Mammary epithelial cell (primary cell): Measurements from ENCODE around the gene IGSF21.

Source experiments
- EZH2 ChIP-seq: IDR thresholded peaks from 2 replicates; pipeline ENCODE4 v1.6.1; 2012; ENCODE audit warnings: low read length, inconsistent platforms, borderline replicate concordance
- TF ChIP-seq, protein P1 (sequence below), 2 donors: IDR thresholded peaks in 1 of 2; conservative IDR thresholded peaks in 1 of 2; 2 replicates each; pipeline ENCODE4 v1.5.1; 2011 to 2012; ENCODE audit warnings: inconsistent platforms in 2 of 2, low read length in 2 of 2, mild to moderate bottlenecking in 2 of 2, control low read depth in 1 of 2, low read depth in 1 of 2; ENCODE audit not compliant: insufficient read depth in 1 of 2; ENCODE audit errors: extremely low read depth in 1 of 2

DNA sequence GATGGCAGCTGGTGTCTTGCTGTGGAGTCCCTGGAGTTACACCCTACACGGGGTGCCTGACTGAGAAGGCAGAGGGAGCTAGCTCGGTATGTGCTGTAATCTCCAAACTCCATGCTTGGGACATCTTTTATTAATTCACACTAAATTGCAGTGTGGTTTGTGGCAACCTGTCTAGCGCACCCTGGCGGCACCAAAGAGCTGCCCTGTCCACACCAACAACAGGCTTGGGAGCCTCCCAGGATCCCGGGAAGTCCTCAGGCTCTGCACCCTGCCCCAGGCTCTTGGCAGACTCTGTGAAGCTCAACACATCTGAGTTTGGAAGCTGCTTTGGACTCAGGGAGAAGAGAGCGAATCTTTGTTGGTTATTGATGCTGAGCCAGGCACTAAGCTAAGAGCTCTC, 138.9 kb downstream of the IGSF21 start:
- no peak for TF ChIP-seq EZH2
- TF ChIP-seq, protein P1, sequence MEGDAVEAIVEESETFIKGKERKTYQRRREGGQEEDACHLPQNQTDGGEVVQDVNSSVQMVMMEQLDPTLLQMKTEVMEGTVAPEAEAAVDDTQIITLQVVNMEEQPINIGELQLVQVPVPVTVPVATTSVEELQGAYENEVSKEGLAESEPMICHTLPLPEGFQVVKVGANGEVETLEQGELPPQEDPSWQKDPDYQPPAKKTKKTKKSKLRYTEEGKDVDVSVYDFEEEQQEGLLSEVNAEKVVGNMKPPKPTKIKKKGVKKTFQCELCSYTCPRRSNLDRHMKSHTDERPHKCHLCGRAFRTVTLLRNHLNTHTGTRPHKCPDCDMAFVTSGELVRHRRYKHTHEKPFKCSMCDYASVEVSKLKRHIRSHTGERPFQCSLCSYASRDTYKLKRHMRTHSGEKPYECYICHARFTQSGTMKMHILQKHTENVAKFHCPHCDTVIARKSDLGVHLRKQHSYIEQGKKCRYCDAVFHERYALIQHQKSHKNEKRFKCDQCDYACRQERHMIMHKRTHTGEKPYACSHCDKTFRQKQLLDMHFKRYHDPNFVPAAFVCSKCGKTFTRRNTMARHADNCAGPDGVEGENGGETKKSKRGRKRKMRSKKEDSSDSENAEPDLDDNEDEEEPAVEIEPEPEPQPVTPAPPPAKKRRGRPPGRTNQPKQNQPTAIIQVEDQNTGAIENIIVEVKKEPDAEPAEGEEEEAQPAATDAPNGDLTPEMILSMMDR (conservative IDR thresholded peaks at IDR 0.05 in 1 of 2, IDR thresholded peaks at IDR 0.05 in 1 of 2; ENCODE audit: extremely low read depth in 1 of 2, insufficient read depth in 1 of 2, low read depth in 1 of 2, low read length in 2 of 2), result no peak
